Measurements from ENCODE around the gene NUMBL. TPM values are rescaled to one million over a fixed set of nuclear protein-coding genes. Genes with fewer than 3 reads are reported as not detected.

Gene NUMBL
- polyA plus RNA-seq, 1 experiment = 29.4 TPM

GRCh38 chr19:40621966-40622772, 68.3 kb downstream of the NUMBL start:
- TF ChIP-seq CTCF (IDR thresholded peaks at IDR 0.05; ENCODE audit: low read depth, low read length) = no peak
- Histone ChIP-seq H3K4me3 (ENCODE audit: low read depth, low read length) (no peak overlapping the region), H3K27ac (ENCODE audit: low read depth, low read length) (no peak overlapping the region), H3K27me3 (ENCODE audit: control insufficient read depth, insufficient read depth, low read length) (no peaks in the 10 kb centered on the region), H3K9me3 (ENCODE audit: control insufficient read depth, insufficient read depth, low read length) (no peaks in the 10 kb centered on the region; the same call in 1 of the 2 replicates)
- no peak for DNase-seq (ENCODE audit: low read depth, low spot score)
- ChIA-PET POLR2A (interaction anchor here (0.6 kb wide), 1 partner anchor 24 kb away, joined by 12 read pairs; no protein-coding TSS in a partner anchor), CTCF (interaction anchor here (5.4 kb wide), 1 partner anchor 13 kb away, joined by 117 read pairs; no protein-coding TSS in a partner anchor)

GRCh38 chr19:40621283-40621682, 69.2 kb downstream of the NUMBL start:
- TF ChIP-seq CTCF (IDR thresholded peaks at IDR 0.05; ENCODE audit: low read depth, low read length) = no peak
- no peak for DNase-seq (ENCODE audit: low read depth, low spot score)
- ChIA-PET CTCF (interaction anchor here (1.6 to 5.4 kb wide), 2 partner anchors 10 to 14 kb away, joined by 4 to 117 read pairs; no protein-coding TSS in a partner anchor), POLR2A (interaction anchor here (1.0 kb wide), 1 partner anchor 25 kb away, joined by 4 read pairs; no protein-coding TSS in a partner anchor)
- no peaks in the 10 kb centered on the region for H3K27me3 ChIP-seq (ENCODE audit: control insufficient read depth, insufficient read depth, low read length)
- H3K4me3 ChIP-seq (ENCODE audit: low read depth, low read length) = no peak overlapping the region
- no peak overlapping the region for H3K27ac ChIP-seq (ENCODE audit: low read depth, low read length)
- H3K9me3 ChIP-seq (ENCODE audit: control insufficient read depth, insufficient read depth, low read length) = no peaks in the 10 kb centered on the region; the same call in 1 of the 2 replicates

- H3K27me3 ChIP-seq (ENCODE audit: control insufficient read depth, insufficient read depth, low read length) = no peaks in the 10 kb centered on the region
- DNase-seq (ENCODE audit: low read depth, low spot score) = no peak
- no peak overlapping the region for H3K4me3 ChIP-seq (ENCODE audit: low read depth, low read length)
- POLR2A ChIA-PET = interaction anchor here (0.6 kb wide), 1 partner anchor 15 kb away, joined by 4 read pairs; no protein-coding TSS in a partner anchor
- CTCF ChIA-PET = interaction anchor here (1.6 to 5.4 kb wide), 3 partner anchors 11 to 18 kb away, joined by 4 to 117 read pairs (median 4); no protein-coding TSS in a partner anchor
- TF ChIP-seq CTCF (IDR thresholded peaks at IDR 0.05; ENCODE audit: low read depth, low read length) = no peak
- no peak overlapping the region for H3K27ac ChIP-seq (ENCODE audit: low read depth, low read length)
- no peaks in the 10 kb centered on the region; the same call in 1 of the 2 replicates for H3K9me3 ChIP-seq (ENCODE audit: control insufficient read depth, insufficient read depth, low read length)
Observed at GRCh38 chr19:40620161-40620485, 70.3 kb downstream of the NUMBL start.

- Histone ChIP-seq H3K27ac (ENCODE audit: low read depth, low read length) (no peak overlapping the region), H3K27me3 (ENCODE audit: control insufficient read depth, insufficient read depth, low read length) (no peaks in the 10 kb centered on the region), H3K9me3 (ENCODE audit: control insufficient read depth, insufficient read depth, low read length) (no peaks in the 10 kb centered on the region; the same call in 1 of the 2 replicates), H3K4me3 (ENCODE audit: low read depth, low read length) (no peak overlapping the region)
- DNase-seq (ENCODE audit: low read depth, low spot score) = no peak
- TF ChIP-seq CTCF (IDR thresholded peaks at IDR 0.05; ENCODE audit: low read depth, low read length) = no peak
- ChIA-PET CTCF (interaction anchor here (0.5 to 5.4 kb wide), 5 partner anchors 12 to 155 kb away, joined by 3 to 117 read pairs (median 4); no protein-coding TSS in a partner anchor), POLR2A (no interaction called here)
Observed at GRCh38 chr19:40619333-40620160, 70.9 kb downstream of the NUMBL start.

All from AG04450 (cell line).